ENCODE results near the gene TUBGCP3. TPM values are rescaled to one million over a fixed set of nuclear protein-coding genes. Genes with fewer than 3 reads are reported as not detected.

Gene TUBGCP3
- total and polyA plus RNA-seq, 9 of the 15 experiments (the other 6 are each of a cell fraction or from before 2014, with no cell fraction given), result 3.0 to 24.8 (median 15.2) TPM

DNA sequence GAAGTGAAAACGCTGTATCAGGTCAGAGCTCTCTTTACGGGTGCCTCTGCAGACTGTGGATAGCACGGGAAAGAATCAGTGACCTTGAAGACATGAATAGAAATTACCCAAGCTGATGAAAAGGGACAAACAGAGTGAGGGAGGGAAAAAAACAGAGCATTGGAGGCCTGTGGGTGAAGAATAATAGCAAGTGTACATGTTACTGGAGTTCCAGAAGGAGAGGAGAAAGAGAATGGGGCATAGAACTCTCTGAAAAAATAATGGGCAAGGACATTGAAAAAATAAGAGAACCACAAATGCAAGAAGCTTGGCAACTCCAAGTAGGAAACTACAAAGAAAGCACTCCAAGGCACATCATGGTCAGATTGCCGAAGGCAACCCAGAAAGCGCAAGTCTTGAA lies 125.5 kb downstream of the TUBGCP3 start (continued):
- TF ChIP-seq, protein P1, sequence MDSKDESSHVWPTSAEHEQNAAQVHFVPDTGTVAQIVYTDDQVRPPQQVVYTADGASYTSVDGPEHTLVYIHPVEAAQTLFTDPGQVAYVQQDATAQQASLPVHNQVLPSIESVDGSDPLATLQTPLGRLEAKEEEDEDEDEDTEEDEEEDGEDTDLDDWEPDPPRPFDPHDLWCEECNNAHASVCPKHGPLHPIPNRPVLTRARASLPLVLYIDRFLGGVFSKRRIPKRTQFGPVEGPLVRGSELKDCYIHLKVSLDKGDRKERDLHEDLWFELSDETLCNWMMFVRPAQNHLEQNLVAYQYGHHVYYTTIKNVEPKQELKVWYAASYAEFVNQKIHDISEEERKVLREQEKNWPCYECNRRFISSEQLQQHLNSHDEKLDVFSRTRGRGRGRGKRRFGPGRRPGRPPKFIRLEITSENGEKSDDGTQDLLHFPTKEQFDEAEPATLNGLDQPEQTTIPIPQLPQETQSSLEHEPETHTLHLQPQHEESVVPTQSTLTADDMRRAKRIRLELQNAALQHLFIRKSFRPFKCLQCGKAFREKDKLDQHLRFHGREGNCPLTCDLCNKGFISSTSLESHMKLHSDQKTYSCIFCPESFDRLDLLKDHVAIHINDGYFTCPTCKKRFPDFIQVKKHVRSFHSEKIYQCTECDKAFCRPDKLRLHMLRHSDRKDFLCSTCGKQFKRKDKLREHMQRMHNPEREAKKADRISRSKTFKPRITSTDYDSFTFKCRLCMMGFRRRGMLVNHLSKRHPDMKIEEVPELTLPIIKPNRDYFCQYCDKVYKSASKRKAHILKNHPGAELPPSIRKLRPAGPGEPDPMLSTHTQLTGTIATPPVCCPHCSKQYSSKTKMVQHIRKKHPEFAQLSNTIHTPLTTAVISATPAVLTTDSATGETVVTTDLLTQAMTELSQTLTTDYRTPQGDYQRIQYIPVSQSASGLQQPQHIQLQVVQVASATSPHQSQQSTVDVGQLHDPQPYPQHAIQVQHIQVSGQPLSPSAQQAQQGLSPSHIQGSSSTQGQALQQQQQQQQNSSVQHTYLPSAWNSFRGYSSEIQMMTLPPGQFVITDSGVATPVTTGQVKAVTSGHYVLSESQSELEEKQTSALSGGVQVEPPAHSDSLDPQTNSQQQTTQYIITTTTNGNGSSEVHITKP (IDR thresholded peaks at IDR 0.05; ENCODE audit: partially characterized antibody), result no peak
- no peak for TF ChIP-seq BRD4 (IDR thresholded peaks at IDR 0.05)

DNA sequence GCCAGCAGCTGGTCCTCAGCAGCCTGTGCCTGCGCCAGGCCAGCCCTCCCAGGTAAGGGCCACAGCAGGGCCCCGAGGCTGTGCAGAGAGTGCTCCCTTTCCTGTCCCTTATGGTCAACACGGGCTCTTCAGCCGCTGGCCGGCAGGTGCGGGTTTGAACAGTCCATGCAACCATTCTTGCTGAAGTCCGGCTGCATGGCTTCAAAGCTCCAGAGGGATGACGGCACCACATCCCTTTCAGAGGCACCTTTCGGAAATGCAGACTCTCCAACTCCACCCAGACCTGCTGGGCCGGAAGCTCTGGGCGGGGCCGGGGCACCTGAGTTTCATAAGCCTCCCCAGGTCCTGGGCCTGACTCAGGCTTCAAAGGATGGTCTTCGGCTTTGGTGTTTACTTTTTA lies 130.5 kb downstream of the TUBGCP3 start:
- DNase-seq (ENCODE audit: extremely low read depth in 1 of 4, low spot score in 3 of 4) (no peak), ATAC-seq (no peak), FAIRE-seq (no peak)
- no peak overlapping the region for H3K4me3 ChIP-seq
- no peaks in the 10 kb centered on the region for H3K79me2 ChIP-seq (ENCODE audit: control insufficient read depth, insufficient read depth, low read length)
- 0% methylated on average over 7 of the region's 13 CpGs for WGBS (ENCODE audit: insufficient coverage, low coverage, missing lambda C conversion rate)
- no peak overlapping the region for H3K27ac ChIP-seq (ENCODE audit: extremely low read depth, low read depth, low read length)
- peaks cover 14 to 43% of the 10 kb centered on the region in 2 experiments; a peak in 4 of 5 replicates for H3K27me3 ChIP-seq (ENCODE audit: control insufficient read depth in 2 of 2, insufficient read depth in 2 of 2, low read length in 2 of 2)
- H3K4me1 ChIP-seq (replicated peaks in 1 of 2; ENCODE audit: control insufficient read depth in 2 of 2, insufficient read depth in 2 of 2, low read length in 2 of 2), result peaks cover 0 to 6% of the 10 kb centered on the region in 2 experiments; a peak in 1 of 5 replicates
- no peaks in the 10 kb centered on the region for H3K36me3 ChIP-seq (ENCODE audit: control insufficient read depth, insufficient read depth, low read length)
- POLR2A ChIA-PET, result no interaction called here
- CTCF ChIA-PET (ENCODE audit: low intra/inter-chr PET ratio), result no interaction called here
- H3K9me1 ChIP-seq (ENCODE audit: control insufficient read depth, insufficient read depth, low read length), result no peaks in the 10 kb centered on the region
- intact Hi-C loops (cut with micrococcal nuclease), result loop anchor here (5.0 kb wide), 1 partner anchor 150 kb away; no protein-coding TSS in a partner anchor
- no peaks in the 10 kb centered on the region for H3K9me3 ChIP-seq (replicated peaks; ENCODE audit: control insufficient read depth, insufficient read depth, low read depth, low read length)
- H3K4me2 ChIP-seq (ENCODE audit: insufficient read depth, low read length), result no peak overlapping the region
- H4K20me1 ChIP-seq (replicated peaks; ENCODE audit: control insufficient read depth, insufficient read depth, low read length), result no peaks in the 10 kb centered on the region
- no TSS peak for BruUV-seq (replicated peaks)
- no peak overlapping the region for H3K9ac ChIP-seq (ENCODE audit: insufficient read depth in 1 of 2, low read depth in 2 of 2, low read length in 2 of 2)
- H2AFZ ChIP-seq (ENCODE audit: low read depth, low read length), result no peak overlapping the region
- in situ Hi-C loops (cut with MboI), result no loop called here
- TF ChIP-seq ZNF263 (CRISPR knock-in tag; IDR thresholded peaks at IDR 0.05; ENCODE audit: borderline replicate concordance), result no peak
- no peak for TF ChIP-seq SIN3B (IDR thresholded peaks at IDR 0.05; ENCODE audit: low read depth)
- no peak for TF ChIP-seq CBFB (CRISPR knock-in tag; IDR thresholded peaks at IDR 0.05)
- TF ChIP-seq ZNF436 (CRISPR knock-in tag; IDR thresholded peaks at IDR 0.05), result no peak
- no peak for TF ChIP-seq BHLHE40 (IDR thresholded peaks at IDR 0.05; ENCODE audit: low read length)
- no peak for TF ChIP-seq ELF1 (tag; IDR thresholded peaks at IDR 0.05)
- TF ChIP-seq GTF2F1 (IDR thresholded peaks at IDR 0.05; ENCODE audit: low read depth, low read length), result no peak
- TF ChIP-seq MEF2A (IDR thresholded peaks at IDR 0.05; ENCODE audit: control insufficient read depth, low read depth, low read length), result no peak
- no peak for TF ChIP-seq ETS2 (tag; IDR thresholded peaks at IDR 0.05; ENCODE audit: borderline replicate concordance, poor library complexity, severe bottlenecking)
- TF ChIP-seq, protein P2, sequence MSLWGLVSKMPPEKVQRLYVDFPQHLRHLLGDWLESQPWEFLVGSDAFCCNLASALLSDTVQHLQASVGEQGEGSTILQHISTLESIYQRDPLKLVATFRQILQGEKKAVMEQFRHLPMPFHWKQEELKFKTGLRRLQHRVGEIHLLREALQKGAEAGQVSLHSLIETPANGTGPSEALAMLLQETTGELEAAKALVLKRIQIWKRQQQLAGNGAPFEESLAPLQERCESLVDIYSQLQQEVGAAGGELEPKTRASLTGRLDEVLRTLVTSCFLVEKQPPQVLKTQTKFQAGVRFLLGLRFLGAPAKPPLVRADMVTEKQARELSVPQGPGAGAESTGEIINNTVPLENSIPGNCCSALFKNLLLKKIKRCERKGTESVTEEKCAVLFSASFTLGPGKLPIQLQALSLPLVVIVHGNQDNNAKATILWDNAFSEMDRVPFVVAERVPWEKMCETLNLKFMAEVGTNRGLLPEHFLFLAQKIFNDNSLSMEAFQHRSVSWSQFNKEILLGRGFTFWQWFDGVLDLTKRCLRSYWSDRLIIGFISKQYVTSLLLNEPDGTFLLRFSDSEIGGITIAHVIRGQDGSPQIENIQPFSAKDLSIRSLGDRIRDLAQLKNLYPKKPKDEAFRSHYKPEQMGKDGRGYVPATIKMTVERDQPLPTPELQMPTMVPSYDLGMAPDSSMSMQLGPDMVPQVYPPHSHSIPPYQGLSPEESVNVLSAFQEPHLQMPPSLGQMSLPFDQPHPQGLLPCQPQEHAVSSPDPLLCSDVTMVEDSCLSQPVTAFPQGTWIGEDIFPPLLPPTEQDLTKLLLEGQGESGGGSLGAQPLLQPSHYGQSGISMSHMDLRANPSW (CRISPR knock-in tag; IDR thresholded peaks at IDR 0.05), result no peak
- TF ChIP-seq ZNF75A (CRISPR knock-in tag; IDR thresholded peaks at IDR 0.05), result no peak
- TF ChIP-seq, protein P3, sequence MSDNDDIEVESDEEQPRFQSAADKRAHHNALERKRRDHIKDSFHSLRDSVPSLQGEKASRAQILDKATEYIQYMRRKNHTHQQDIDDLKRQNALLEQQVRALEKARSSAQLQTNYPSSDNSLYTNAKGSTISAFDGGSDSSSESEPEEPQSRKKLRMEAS (CRISPR knock-in tag; IDR thresholded peaks at IDR 0.05), result no peak
- no peak for TF ChIP-seq RFX7 (CRISPR knock-in tag; IDR thresholded peaks at IDR 0.05)
- no peak for TF ChIP-seq TSC22D4 (tag; IDR thresholded peaks at IDR 0.05)
